Uterus (tissue), 4 donors: Measurements from ENCODE around the gene ENC1. TPM values are rescaled to one million over a fixed set of nuclear protein-coding genes. Genes with fewer than 3 reads are reported as not detected.

Experiments
- DNase-seq, 2 donors: peaks; one replicate each; pipeline ENCODE4 v3.0.0-alpha.2; 2019 to 2020
- H3K27ac ChIP-seq, 2 donors: fragments of 200-600 bp; sonication (generic); 1 replicate in 1 of 2; 2 replicates in 1 of 2; pipeline ENCODE4 v1.5.1; 2016 to 2018
- H3K27me3 ChIP-seq, 2 donors: fragments of 200-600 bp; sonication (generic); one replicate each; pipeline ENCODE4 v1.5.1; 2018 to 2019; ENCODE audit warnings: control low read depth in 1 of 2
- H3K36me3 ChIP-seq, 2 donors: fragments of 200-600 bp; sonication (generic); one replicate each; pipeline ENCODE4 v1.5.1; 2019; ENCODE audit warnings: control low read depth in 1 of 2
- H3K4me1 ChIP-seq, 2 donors: fragments of 200-600 bp; sonication (generic); one replicate each; pipeline ENCODE4 v1.5.1; 2018 to 2019; ENCODE audit warnings: control low read depth in 1 of 2
- H3K4me3 ChIP-seq, 2 donors: fragments of 200-600 bp; sonication (generic); 1 replicate in 1 of 2; 2 replicates in 1 of 2; pipeline ENCODE4 v1.5.1; 2018 to 2019; ENCODE audit warnings: mild to moderate bottlenecking in 1 of 2
- H3K9me3 ChIP-seq, 2 donors: fragments of 200-600 bp; sonication (generic); one replicate each; pipeline ENCODE4 v1.5.1; 2019; ENCODE audit warnings: control low read depth in 1 of 2
- POLR2A ChIP-seq, 2 donors: fragments of 450-650 bp; IDR thresholded peaks; one replicate each; pipeline ENCODE4 v1.6.1; 2016; ENCODE audit warnings: antibody characterized with exemption in 2 of 2, mild to moderate bottlenecking in 1 of 2, moderate library complexity in 1 of 2
- intact Hi-C: fragments of 100-400 bp; cut with DNase I; formaldehyde crosslinking; loops from one replicate; pipeline ENCODE4 v1.15.1; 2023; ENCODE audit warnings: low total_unique reads
- total RNA-seq, 4 donors: library from RNA; depleted of rRNA in 3 of 4; stranded (reverse); fragments of >200 nt in 3 of 4; gene quantifications; one replicate each; pipeline versions ENCODE4 v1.1.0 to v1.2.4, GENCODE V29; 2014 to 2023
- TF ChIP-seq, protein P1 (sequence below), 4 experiments: fragments of 200-600 bp in 2 of 4; fragments of 450-650 bp in 2 of 4; sonication (generic) in 2 of 4; IDR thresholded peaks; one replicate each; pipeline ENCODE4 v1.5.1; 2016 to 2019; ENCODE audit warnings: antibody characterized with exemption in 4 of 4, mild to moderate bottlenecking in 2 of 4, moderate library complexity in 1 of 4
- donor health status: DM: yes; HTN: yes; CAD: no.

Gene ENC1
- total RNA-seq, 4 donors from 2014 or later, result 0.59 to 75.0 (median 2.9) TPM

DNA sequence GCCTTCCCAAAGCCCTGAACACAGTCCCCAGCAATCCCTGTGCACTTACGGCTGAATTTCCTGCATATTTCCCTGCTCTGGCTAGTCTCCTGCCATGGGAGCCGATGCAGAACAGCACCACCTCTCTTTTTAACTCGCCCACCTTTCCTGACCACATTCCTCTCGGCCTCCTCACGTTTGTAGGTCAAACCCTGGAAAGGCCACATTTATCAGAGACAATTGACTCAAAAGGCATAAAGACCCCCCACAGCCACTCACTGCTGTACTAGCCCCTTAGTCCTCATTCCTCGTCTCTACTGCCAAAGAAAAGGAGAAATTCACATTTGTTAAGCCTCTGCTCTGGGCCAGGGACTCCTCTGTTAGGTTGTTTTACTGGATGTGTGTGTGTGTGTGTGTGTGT is 43.6 kb downstream of the ENC1 start:
- no peak for DNase-seq
- Histone ChIP-seq H3K4me1 (no peaks in the 10 kb centered on the region), H3K4me3 (no peak overlapping the region), H3K27me3 (no peaks in the 10 kb centered on the region), H3K9me3 (no peaks in the 10 kb centered on the region), H3K27ac (no peak overlapping the region), H3K36me3 (no peaks in the 10 kb centered on the region)
- TF ChIP-seq, protein P1, sequence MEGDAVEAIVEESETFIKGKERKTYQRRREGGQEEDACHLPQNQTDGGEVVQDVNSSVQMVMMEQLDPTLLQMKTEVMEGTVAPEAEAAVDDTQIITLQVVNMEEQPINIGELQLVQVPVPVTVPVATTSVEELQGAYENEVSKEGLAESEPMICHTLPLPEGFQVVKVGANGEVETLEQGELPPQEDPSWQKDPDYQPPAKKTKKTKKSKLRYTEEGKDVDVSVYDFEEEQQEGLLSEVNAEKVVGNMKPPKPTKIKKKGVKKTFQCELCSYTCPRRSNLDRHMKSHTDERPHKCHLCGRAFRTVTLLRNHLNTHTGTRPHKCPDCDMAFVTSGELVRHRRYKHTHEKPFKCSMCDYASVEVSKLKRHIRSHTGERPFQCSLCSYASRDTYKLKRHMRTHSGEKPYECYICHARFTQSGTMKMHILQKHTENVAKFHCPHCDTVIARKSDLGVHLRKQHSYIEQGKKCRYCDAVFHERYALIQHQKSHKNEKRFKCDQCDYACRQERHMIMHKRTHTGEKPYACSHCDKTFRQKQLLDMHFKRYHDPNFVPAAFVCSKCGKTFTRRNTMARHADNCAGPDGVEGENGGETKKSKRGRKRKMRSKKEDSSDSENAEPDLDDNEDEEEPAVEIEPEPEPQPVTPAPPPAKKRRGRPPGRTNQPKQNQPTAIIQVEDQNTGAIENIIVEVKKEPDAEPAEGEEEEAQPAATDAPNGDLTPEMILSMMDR (IDR thresholded peaks at IDR 0.05), result no peak
- TF ChIP-seq POLR2A (IDR thresholded peaks at IDR 0.05), result no peak
- intact Hi-C loops, result no loop called here

DNA sequence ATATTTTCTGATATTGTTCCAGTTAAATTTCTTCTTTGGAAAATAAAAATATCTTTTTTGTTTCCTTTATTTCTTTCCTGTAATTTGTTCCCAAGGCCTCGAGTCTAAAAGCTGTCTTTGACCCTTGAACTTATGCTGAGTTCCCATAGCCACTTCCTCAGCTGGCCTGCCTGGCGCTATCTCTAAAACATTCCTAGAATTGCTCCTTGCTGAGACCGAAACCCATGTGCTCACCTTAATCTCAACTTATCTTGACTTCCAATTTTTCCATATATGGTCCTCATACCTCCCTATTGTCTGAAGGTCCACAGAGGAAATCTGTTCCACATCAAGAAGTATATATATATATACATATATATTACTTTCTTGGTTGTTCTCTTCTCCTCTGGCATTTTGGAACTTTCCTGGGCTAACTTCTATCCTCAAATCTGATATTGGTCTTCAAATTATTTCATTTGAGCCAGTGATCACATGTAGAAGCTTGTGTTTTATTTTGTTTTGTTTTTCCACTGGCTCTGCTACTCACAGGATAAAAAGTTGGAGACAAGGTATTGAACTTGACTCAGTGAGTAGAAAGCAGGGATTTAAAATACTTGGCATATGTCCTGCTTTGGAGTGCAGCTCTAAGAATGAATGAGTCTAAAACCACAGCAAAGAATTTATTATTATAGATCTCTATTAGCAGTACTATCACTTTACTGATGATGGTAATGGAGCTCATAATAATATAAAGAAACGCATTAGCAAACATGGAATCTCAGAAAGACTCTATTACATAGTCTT is 45.2 kb downstream of the ENC1 start:
- H3K27ac ChIP-seq, result no peak overlapping the region
- TF ChIP-seq POLR2A (IDR thresholded peaks at IDR 0.05), result no peak
- TF ChIP-seq, protein P1 (IDR thresholded peaks at IDR 0.05), result no peak
- intact Hi-C loops, result no loop called here

DNA sequence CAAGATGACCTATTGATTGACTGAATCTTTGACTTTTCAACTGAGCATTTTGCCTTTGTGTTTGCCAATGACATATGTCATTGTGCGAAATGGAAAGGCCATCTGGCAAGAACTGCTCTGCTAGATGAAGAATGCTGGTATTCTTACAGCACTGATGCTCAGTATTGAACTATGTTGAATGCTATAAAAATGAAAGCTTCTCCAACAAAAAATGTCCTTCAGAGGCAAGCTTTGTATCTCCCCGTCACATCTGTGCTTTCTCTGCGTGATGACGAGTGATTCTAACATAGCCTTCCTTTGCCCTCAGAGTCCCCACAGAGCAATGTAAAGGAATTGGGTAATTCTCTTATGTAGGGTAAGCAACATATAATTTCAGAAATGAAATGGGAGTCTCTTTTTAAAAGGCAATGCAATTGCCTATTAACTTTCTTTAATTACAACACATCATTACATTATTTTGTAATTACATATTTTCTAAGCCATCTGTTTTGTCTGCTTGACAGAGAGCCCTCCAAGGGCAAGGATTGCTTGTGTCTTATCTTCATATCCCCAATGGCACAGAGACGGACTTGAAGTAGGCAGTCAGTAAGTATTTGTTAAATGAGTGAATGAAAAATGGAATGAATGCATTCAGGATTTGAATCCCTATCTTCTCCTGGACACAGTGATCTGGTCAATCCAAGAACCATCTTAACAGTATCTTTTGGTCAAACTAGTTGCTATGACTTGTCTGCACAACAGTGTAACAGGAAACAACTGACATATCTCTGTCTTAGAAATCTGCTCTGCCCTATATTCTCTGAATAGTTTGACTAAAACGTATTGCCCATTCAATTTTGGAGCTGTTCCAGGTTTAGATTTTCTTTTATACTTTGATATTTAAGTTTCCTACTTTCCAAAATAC is 46.1 kb downstream of the ENC1 start:
- intact Hi-C loops, result no loop called here
- Histone ChIP-seq H3K4me1 (no peaks in the 10 kb centered on the region), H3K27ac (no peak overlapping the region), H3K27me3 (no peaks in the 10 kb centered on the region), H3K9me3 (no peaks in the 10 kb centered on the region), H3K36me3 (no peaks in the 10 kb centered on the region), H3K4me3 (no peak overlapping the region)
- TF ChIP-seq, protein P1 (IDR thresholded peaks at IDR 0.05), result no peak
- no peak for TF ChIP-seq POLR2A (IDR thresholded peaks at IDR 0.05)
- no peak for DNase-seq

More for the DNA sequence above, 45.2 kb downstream of the ENC1 start:
- Histone ChIP-seq H3K27me3 (no peaks in the 10 kb centered on the region), H3K4me3 (no peak overlapping the region), H3K36me3 (no peaks in the 10 kb centered on the region), H3K9me3 (no peaks in the 10 kb centered on the region), H3K4me1 (no peaks in the 10 kb centered on the region)
- no peak for DNase-seq

DNA sequence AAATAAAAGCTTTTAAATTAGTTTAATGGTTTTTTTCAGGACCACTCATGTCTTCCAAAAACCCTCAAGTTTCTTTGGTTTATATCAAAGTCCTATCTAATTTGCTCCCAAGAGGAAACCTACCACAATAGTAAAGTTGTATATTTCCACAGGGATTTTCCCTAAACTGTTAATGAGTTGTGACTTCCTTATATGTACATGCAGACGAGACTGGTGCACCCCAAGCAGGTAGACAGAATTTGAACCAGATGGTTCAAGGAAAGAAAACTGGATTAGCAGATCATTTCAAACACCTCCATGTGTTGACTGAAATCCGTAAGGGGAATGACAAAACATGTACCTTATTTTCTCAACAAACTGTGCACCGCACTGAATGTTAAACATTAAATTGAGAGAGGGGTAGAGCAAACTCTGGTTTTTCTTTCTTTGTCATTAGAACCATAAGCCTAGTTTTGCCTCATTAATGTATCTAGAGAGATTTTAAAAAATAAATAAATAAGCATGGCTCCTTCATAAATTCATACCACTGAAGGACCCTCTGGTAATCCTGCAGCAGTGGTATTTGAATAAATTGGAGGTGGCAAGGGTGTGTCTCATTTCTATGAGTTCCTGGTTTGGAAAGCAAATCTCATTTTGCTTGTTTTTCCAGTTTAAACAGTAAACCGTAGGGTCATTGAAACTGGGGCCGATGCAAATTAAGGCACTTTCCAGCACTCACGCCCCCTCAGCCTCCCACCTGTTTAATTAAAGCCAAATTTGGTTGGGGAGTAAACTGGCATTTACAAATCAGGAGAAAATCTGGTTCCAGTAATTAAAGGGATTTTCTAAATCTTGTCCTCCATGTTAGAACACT is 51.1 kb downstream of the ENC1 start:
- Histone ChIP-seq H3K27me3 (no peaks in the 10 kb centered on the region), H3K9me3 (no peaks in the 10 kb centered on the region), H3K4me1 (no peaks in the 10 kb centered on the region), H3K4me3 (no peak overlapping the region), H3K27ac (no peak overlapping the region), H3K36me3 (no peaks in the 10 kb centered on the region)
- no peak for TF ChIP-seq POLR2A (IDR thresholded peaks at IDR 0.05)
- TF ChIP-seq, protein P1 (IDR thresholded peaks at IDR 0.05), result no peak
- DNase-seq, result no peak
- intact Hi-C loops, result no loop called here
